ENCODE data around the gene DYNLT4. TPM values are rescaled to one million over a fixed set of nuclear protein-coding genes. Genes with fewer than 3 reads are reported as not detected.
A peak's percentile ranks its signal among the peaks of the same experiment; 100 is the strongest.
"Not testable (repeated sequence)": the region's sequence is repeated elsewhere in the genome, so short reads cannot be mapped to it uniquely, and the experiment has no call there.

DYNLT4 gene
- total RNA-seq, 2 donors from 2014 or later: 5.5 to 6.2 TPM

- H3K27ac Mint-ChIP-seq; DNase-seq; ATAC-seq; H3K36me3 Mint-ChIP-seq (ENCODE audit: low read depth); H3K4me3 Mint-ChIP-seq; H3K27me3 Mint-ChIP-seq; H3K9me3 ChIP-seq (ENCODE audit: control insufficient read depth, low read length, poor library complexity, severe bottlenecking); H3K4me1 Mint-ChIP-seq: not testable (repeated sequence)
These were observed 40.7 kb downstream of the DYNLT4 start for GRCh38 chr1:44766421-44766820.

- Mint-ChIP-seq H3K36me3 (ENCODE audit: low read depth) (no peaks in the 10 kb centered on the region), H3K27ac (peak overlapping the region; percentile 78), H3K4me3 (no peak overlapping the region), H3K27me3 (no peaks in the 10 kb centered on the region), H3K4me1 (peaks cover 8% of the 10 kb centered on the region)
- DNase-seq (no peak), ATAC-seq (no peak)
- no peaks in the 10 kb centered on the region for H3K9me3 ChIP-seq (ENCODE audit: control insufficient read depth, low read length, poor library complexity, severe bottlenecking)
These were observed 46.3 kb downstream of the DYNLT4 start for GRCh38 chr1:44760876-44761275.

DNA sequence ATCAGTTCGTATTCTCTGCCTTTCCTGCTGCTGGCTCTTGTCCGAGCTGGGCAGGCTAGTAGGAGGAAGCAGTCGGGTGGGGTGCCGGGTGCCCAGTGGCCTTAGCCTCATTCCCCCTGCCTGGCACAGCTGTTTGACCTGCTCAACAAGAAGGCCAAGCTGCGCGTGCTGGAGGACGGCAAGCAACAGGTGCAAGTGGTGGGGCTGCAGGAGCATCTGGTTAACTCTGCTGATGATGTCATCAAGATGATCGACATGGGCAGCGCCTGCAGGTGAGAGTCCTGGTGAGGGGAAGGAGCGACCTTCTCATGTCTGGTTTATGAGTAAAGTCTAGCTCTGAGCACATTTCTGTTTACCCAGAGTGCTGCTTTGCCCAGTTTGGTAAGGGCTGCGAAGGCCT lies 48.1 kb downstream of the DYNLT4 start:
- Mint-ChIP-seq H3K4me1 (peaks cover 8% of the 10 kb centered on the region), H3K27ac (no peak overlapping the region), H3K36me3 (ENCODE audit: low read depth) (no peaks in the 10 kb centered on the region), H3K4me3 (no peak overlapping the region), H3K27me3 (no peaks in the 10 kb centered on the region)
- H3K9me3 ChIP-seq (ENCODE audit: control insufficient read depth, low read length, poor library complexity, severe bottlenecking): no peaks in the 10 kb centered on the region
- DNase-seq: no peak
- ATAC-seq: no peak

DNA sequence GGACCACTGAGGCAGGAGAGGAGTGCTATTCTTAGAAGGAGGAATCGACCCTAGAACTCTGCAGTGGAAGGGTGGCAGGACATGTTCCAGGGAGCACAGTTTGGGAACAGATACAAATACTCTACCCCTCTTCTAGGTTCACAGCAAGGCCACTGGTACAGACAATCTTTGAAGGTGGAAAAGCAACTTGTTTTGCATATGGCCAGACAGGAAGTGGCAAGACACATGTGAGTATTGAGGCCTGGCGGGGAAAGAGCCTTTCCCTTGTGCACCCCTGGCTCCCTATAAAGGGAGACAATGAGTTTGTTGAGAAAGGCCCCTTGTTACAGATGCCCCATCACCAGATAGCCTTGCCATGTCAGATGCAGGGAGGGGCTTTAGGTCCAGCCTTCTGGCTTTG lies 49.7 kb downstream of the DYNLT4 start:
- no peaks in the 10 kb centered on the region for H3K36me3 Mint-ChIP-seq (ENCODE audit: low read depth)
- ATAC-seq (no peak), DNase-seq (no peak)
- H3K4me1 Mint-ChIP-seq: peaks cover 2% of the 10 kb centered on the region
- H3K27me3 Mint-ChIP-seq: no peaks in the 10 kb centered on the region
- no peaks in the 10 kb centered on the region for H3K9me3 ChIP-seq (ENCODE audit: control insufficient read depth, low read length, poor library complexity, severe bottlenecking)
- H3K27ac Mint-ChIP-seq: no peak overlapping the region
- no peak overlapping the region for H3K4me3 Mint-ChIP-seq

Other genes with a start within 250 kb of the DYNLT4 start
- gene TMEM53, start 132.9 kb downstream of the DYNLT4 start, total RNA-seq: 1 to 10 TPM; 2.6 to 2.8 TPM
- 10 to 100 TPM; 53.0 to 56.8 TPM for gene ARMH1, start 132.6 kb downstream of the DYNLT4 start, total RNA-seq
- not detected for gene RNU5D-1, start 76.2 kb downstream of the DYNLT4 start, total RNA-seq
- gene KIF2C, start 67.5 kb downstream of the DYNLT4 start, total RNA-seq: 1 to 10 TPM; 1.4 to 1.7 TPM
- gene RPS8, start 31.8 kb downstream of the DYNLT4 start, total RNA-seq: 1,000 to 10,000 TPM; 2,841 to 3,014 TPM
- 1 to 10 TPM; 1.1 to 1.4 TPM for gene BEST4, start 19.2 kb downstream of the DYNLT4 start, total RNA-seq
- 100 to 1,000 TPM; 389 to 523 TPM for gene PLK3, start 7.0 kb downstream of the DYNLT4 start, total RNA-seq
- gene BTBD19, start 1.2 kb upstream of the DYNLT4 start, total RNA-seq: 10 to 100 TPM; 43.1 to 56.6 TPM
- 1 to 10 TPM; 1.6 to 1.7 TPM for gene PTCH2, start 35.9 kb upstream of the DYNLT4 start, total RNA-seq
- gene EIF2B3, start 179.2 kb upstream of the DYNLT4 start, total RNA-seq: 10 to 100 TPM in 1 of 2 donors, 1 to 10 TPM in 1; 9.0 to 13.0 TPM
- 10 to 100 TPM; 39.2 to 45.5 TPM for gene HECTD3, start 204.0 kb upstream of the DYNLT4 start, total RNA-seq
- 10 to 100 TPM; 47.8 to 51.9 TPM for gene UROD, start 204.9 kb upstream of the DYNLT4 start, total RNA-seq

Measured in T-helper 17 cell (primary cell).